Measurements from ENCODE around the gene AMY1A. TPM values are rescaled to one million over a fixed set of nuclear protein-coding genes. Genes with fewer than 3 reads are reported as not detected.

Gene AMY1A
- total RNA-seq (2022; extraction: Qiagen RNA extraction), result not detected in 5 replicates

DNA sequence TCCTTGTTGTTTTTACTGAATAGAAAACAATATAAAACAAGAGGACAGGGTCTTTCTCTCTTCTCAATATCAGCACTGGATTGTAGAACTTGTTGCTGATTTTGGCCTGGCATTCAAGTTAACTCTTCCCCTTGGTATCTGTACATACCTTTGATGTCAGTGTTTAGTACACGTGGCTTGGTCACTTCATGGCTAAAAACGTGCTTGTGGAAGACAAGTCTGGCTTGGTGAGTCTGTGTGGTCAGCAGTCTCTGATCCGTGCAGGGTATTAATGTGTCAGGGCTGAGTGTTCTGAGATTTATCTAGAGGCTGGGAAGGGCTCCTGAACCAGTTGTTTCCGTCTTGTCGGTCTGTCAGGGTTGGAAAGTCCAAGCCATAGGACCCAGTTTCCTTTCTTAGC, at the start of gene AMY1A:
AMY1A (plus strand) TSS at position 301 of the 400 bp plus-strand sequence. CDS start 571 bp downstream, outside the sequence.

DNA sequence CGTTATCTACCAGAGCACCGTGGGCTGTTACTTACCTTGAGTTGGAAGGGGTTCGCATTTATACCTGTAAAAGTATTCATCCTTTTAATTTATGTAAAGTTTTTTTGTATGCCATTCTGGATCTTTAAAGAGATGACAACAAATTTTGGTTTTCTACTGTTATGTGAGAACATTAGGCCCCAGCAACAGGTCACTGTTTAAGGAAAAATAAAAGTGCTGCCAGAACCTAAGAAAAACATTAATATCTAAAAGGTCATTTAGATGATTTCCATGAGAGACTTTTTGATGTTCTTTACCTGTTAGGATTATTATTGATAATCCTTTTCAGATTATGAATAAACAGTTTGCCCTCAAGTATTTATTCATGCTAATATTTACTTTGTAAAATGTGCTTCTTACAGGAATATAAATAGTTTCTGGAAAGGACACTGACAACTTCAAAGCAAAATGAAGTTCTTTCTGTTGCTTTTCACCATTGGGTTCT, 38.5 kb upstream of the AMY1A start, which contains the start of gene AMY2A:
AMY2A (plus strand) TSS at position 434 of the 484 bp plus-strand sequence; CDS start at position 448, 14 bp downstream.

DNA sequence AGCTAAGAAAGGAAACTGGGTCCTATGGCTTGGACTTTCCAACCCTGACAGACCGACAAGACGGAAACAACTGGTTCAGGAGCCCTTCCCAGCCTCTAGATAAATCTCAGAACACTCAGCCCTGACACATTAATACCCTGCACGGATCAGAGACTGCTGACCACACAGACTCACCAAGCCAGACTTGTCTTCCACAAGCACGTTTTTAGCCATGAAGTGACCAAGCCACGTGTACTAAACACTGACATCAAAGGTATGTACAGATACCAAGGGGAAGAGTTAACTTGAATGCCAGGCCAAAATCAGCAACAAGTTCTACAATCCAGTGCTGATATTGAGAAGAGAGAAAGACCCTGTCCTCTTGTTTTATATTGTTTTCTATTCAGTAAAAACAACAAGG, 40.5 kb downstream of the AMY1A start, which contains the start of gene AMY1B:
AMY1B (minus strand) TSS at position 101 of the 400 bp plus-strand sequence. CDS start 571 bp downstream, outside the sequence.

Other genes with a start within 250 kb of the AMY1A start
- gene RNPC3, start 130.1 kb upstream of the AMY1A start, total RNA-seq (2022; extraction: Qiagen RNA extraction), result 5.6 to 7.7 TPM (median 6.3 TPM) in 5 replicates
- gene AMY2B, start 84.2 kb upstream of the AMY1A start, total RNA-seq (2022; extraction: Qiagen RNA extraction), result 0.39 to 0.71 TPM (median 0.55 TPM) in 5 replicates
- gene AMY2A, start 38.3 kb upstream of the AMY1A start, total RNA-seq (2022; extraction: Qiagen RNA extraction), result not detected in 5 replicates
- not detected in 5 replicates for gene AMY1B, start 40.5 kb downstream of the AMY1A start, total RNA-seq (2022; extraction: Qiagen RNA extraction)
- gene AMY1C, start 94.1 kb downstream of the AMY1A start, total RNA-seq (2022; extraction: Qiagen RNA extraction), result not detected in 5 replicates

All from A549 treated with CORT108297 at 1 μM for 4 hours (cell line).